HL-60/S4 treated with retinoic acid at 250 ng/mL for 4 days and 3 days (cell line): ENCODE measurements around the gene GRM6.

ENCODE experiments used
- in situ Hi-C: fragments of 300-500 bp; cut with MboI; formaldehyde crosslinking; loops from 2 replicates; pipeline ENCODE4 v1.7.0; 2022; ENCODE audit warnings: low sequenced_read_pairs

GRM6 gene

GRCh38 chr5:178984145-178985072, 10.7 kb downstream of the GRM6 start:
- in situ Hi-C loops, result no loop called here

GRCh38 chr5:178983728-178984127, 11.4 kb downstream of the GRM6 start:
- in situ Hi-C loops, result no loop called here

GRCh38 chr5:178982941-178983340, 12.2 kb downstream of the GRM6 start:
- in situ Hi-C loops, result no loop called here

- in situ Hi-C loops, result no loop called here
Measured at GRCh38 chr5:178981381-178981780, 13.7 kb downstream of the GRM6 start.

- in situ Hi-C loops, result no loop called here
Measured at GRCh38 chr5:178965465-178966055, 29.6 kb downstream of the GRM6 start.

- in situ Hi-C loops, result no loop called here
Measured at GRCh38 chr5:178941361-178941760, 53.8 kb downstream of the GRM6 start.

- in situ Hi-C loops, result no loop called here
Measured at GRCh38 chr5:178940569-178941360, 54.4 kb downstream of the GRM6 start, which contains the start of gene ZNF454. TSS of gene ZNF454 (plus strand) at chr5:178941198. CDS start at chr5:178942792, 1,594 bp downstream.

GRCh38 chr5:178931846-178932760, 63.0 kb downstream of the GRM6 start:
- in situ Hi-C loops, result no loop called here
